ENCODE results near the gene MAP7D2.

DNA sequence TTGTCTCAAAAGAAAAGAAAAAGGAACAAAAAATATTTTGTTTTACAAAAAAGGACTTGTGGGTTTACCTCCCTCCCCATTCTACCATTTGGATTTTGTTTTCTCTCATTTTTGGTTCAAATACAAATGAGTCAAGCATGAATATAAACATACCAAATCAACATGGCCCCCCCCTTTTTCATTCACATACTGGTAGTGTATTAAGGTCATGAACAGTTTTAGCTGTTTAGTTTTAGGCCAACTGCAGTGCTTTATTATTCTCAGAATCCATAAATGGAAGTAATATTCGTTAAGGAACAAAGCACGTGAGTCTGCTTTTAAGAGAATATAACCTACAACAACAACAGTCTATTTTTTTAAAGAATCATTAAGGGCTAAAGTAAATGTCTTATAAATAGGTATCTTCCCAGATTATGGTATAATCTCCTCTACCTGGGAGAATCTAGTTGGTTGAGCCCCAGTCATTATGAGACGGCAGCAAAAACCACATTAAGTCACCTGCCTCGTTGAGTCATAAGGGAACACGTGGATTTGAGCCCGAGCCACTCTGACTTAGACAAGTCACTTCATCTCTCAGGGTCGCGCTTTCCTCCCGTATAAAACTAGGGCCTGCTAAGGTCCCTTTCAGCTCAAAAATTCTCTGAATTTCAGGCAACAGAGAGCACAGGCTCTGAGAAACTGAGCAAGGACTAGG is 152.5 kb downstream of the MAP7D2 start:
- no peak for TF ChIP-seq POLR2A (IDR thresholded peaks at IDR 0.05)
- TF ChIP-seq, protein P1, sequence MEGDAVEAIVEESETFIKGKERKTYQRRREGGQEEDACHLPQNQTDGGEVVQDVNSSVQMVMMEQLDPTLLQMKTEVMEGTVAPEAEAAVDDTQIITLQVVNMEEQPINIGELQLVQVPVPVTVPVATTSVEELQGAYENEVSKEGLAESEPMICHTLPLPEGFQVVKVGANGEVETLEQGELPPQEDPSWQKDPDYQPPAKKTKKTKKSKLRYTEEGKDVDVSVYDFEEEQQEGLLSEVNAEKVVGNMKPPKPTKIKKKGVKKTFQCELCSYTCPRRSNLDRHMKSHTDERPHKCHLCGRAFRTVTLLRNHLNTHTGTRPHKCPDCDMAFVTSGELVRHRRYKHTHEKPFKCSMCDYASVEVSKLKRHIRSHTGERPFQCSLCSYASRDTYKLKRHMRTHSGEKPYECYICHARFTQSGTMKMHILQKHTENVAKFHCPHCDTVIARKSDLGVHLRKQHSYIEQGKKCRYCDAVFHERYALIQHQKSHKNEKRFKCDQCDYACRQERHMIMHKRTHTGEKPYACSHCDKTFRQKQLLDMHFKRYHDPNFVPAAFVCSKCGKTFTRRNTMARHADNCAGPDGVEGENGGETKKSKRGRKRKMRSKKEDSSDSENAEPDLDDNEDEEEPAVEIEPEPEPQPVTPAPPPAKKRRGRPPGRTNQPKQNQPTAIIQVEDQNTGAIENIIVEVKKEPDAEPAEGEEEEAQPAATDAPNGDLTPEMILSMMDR (IDR thresholded peaks at IDR 0.05) = no peak
- TF ChIP-seq POLR2AphosphoS5 (IDR thresholded peaks at IDR 0.05; ENCODE audit: insufficient read depth in 1 of 2, low read depth in 1 of 2) = no peak
